Uterus (tissue), 2 donors: Measurements from ENCODE around the gene ESRRB.

ENCODE experiments used
- CTCF ChIP-seq, 4 experiments: fragments of 200-600 bp in 2 of 4; fragments of 450-650 bp in 2 of 4; sonication (generic) in 2 of 4; IDR thresholded peaks; one replicate each; pipeline ENCODE4 v1.5.1; 2016 to 2019; ENCODE audit warnings: antibody characterized with exemption in 4 of 4, mild to moderate bottlenecking in 2 of 4, moderate library complexity in 1 of 4
- POLR2A ChIP-seq, 2 donors: fragments of 450-650 bp; IDR thresholded peaks; one replicate each; pipeline ENCODE4 v1.6.1; 2016; ENCODE audit warnings: antibody characterized with exemption in 2 of 2, mild to moderate bottlenecking in 1 of 2, moderate library complexity in 1 of 2

DNA sequence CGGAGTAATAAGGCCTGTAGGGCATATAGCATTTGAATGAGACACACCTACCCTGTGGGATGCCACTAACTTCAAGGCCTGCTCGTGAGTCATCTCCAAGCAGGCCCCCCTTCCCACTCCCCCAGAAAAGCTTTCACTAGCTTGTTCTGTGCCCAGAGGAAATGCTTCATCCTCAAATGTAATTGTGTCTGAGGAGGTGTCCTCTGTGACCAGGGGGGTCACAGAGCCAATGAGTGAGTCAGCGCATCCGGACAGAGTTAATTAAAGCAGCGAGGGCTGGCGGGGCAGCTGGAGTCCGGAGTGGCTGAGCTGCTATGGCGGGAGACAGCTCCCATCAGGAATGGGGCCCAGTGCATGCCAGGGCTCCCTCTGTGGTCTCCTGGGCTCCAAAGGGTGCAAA, 27.0 kb upstream of the ESRRB start:
- TF ChIP-seq CTCF (IDR thresholded peaks at IDR 0.05) (no peak), POLR2A (IDR thresholded peaks at IDR 0.05) (no peak)
